GM20431 (cell line): ENCODE measurements around the gene OR52K2.

Experiments used
- in situ Hi-C: fragments of 300-500 bp; cut with MseI, MboI; formaldehyde crosslinking; loops from one replicate; pipeline ENCODE4 v1.15.0; 2020; ENCODE audit warnings: low sequenced_read_pairs; ENCODE audit not compliant: unreplicated experiment

The OR52K2 gene

DNA sequence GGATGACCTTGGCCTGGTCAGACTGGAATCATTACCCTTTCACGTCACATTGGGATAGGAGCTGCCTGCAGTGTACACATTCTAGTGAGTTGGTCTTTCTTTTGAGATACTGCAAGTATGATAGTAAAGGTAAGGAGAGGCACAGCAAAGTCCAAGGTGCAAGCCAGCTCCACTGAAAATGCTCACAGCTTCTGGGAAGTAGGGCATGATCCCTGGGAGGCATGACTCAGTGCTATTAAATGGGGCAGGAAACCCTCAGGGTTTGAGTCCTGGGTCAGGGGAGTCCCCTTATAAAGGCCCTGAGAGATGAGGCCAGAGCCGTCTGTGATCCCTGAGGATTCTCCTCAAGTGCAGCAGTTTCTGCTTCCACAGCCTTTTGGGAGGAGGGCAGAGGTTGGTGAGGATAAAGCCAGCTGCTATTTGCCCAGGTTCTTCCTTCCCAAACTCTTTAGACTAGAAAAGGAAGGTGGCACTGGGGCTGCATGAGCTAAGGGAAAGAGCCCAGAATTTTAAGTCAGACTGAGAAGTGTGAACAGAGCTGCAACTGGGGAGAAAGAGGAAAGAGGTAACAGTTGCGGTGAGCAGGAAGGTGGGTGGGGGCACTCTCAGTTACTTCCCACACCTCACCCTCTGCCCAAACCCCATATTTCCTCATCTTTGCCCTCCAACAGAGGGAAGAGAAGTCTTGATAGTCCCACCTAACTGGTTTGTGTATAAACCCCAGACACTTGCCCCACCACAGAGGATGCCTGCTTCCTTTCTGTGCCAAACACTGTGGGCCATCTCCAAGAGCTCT lies 18.9 kb downstream of the OR52K2 start:
- in situ Hi-C loops: no loop called here

DNA sequence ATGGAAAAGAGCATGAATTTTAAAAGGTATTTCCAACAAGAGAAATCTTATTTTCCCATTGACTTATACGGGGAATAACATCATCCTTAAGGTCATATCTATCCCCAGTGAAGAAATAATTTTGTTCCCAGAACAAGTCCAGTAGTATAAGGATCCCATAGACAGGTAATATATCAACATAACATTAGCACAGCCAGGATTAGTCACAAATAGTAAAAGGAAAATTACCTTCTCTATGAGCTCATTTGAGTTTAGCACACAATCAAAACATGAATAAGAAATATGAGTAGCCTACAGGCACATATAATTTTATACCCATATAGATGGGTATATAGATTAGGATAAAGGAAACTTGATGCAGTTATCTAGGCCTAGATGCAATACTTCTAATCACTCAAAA lies 30.5 kb downstream of the OR52K2 start:
- in situ Hi-C loops: loop anchor here (25.0 kb wide), 1 partner anchor 292 kb away; no protein-coding TSS in a partner anchor

DNA sequence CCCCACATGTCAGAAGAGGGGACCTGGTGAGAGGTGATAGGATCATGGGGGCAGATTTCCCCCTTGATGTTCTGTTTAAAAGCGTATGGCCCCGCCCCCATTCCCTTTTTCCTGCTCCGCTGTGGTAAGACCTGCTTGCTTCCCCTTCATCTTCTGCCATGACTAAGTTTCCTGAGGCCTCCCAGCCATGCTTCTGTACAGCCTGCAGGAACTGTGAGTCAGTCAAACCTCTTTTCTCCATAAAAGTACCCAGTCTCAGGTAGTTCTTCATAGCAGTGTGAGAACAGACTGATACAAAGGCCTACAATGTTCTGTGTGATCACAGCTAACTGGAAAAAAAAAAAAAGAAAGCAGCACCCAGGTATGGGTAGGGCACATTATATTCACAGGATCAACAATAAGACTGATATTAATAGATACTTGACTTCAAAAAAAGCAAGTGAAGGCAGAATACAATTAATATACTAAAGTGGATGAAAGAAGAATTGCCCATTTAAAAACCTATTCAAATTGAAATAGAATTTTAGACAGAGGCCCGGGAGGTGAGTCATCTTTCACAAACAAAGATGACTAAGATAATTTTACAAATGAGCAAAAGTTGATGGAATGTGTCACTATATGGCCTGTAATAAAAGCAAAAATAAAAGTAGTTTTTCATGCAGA lies 31.6 kb downstream of the OR52K2 start:
- in situ Hi-C loops: loop anchor here (25.0 kb wide), 1 partner anchor 293 kb away; no protein-coding TSS in a partner anchor

DNA sequence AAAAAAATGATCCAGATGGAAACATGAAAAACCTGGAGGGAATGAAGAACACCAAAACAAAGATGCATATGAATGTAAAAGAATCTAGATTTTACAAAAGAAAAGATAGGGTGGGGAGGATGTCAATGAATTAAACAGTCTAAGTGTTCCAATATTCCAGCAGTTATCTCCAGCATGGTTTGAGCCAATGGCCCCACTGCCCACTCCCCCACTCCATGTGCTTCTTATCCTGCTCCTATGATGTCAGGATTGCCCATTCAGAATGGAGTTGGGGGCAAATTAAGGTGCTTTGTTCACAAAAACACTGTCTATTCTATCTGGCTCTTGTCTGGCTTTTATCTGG lies 32.1 kb downstream of the OR52K2 start:
- in situ Hi-C loops: loop anchor here (25.0 kb wide), 1 partner anchor 294 kb away; no protein-coding TSS in a partner anchor

DNA sequence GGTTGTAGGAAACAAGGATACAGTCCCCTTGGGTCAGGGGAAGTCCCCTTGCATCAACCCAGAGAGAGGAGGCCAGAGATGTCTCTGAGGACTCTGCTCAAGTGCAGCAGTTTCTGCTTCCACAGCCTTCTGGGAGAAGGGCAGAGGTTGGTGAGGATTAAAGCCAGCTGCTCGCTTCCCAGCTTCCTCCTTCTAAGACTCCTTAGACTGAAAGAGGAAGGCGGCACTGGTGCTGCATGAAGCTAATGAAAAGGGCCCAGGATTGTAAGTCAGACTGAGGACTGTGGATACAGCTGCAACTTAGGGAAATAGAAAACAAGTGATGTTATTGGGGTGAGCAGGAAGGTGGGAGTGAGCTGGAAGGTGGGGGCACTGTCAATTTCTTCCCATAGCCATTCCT lies 33.4 kb downstream of the OR52K2 start, which contains the start of gene OR52K1:
TSS of gene OR52K1 (plus strand) at position 202 of the 400 bp plus-strand sequence. CDS start 6,255 bp downstream, outside the sequence.
- in situ Hi-C loops: loop anchor here (25.0 kb wide), 1 partner anchor 295 kb away; no protein-coding TSS in a partner anchor

DNA sequence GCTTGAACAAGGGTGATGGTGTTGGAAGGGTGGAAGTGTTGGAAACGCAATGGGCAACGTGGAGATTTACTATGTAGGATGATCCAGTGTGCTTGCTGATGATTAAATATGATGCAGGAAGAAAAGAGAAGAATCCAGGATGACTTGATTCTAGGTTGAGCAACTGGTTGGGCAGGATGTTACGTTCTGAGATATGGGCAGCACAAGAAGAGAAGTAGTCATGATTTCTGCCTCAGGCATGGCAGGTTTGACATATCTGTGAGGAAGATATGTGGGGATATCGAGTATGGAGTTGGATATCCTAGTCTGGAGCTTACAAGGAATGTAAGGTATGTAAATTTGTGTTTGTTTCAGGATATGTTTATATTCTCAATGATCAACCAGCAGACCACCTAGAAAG lies 35.2 kb downstream of the OR52K2 start:
- in situ Hi-C loops: loop anchor here (25.0 kb wide), 1 partner anchor 297 kb away; no protein-coding TSS in a partner anchor

DNA sequence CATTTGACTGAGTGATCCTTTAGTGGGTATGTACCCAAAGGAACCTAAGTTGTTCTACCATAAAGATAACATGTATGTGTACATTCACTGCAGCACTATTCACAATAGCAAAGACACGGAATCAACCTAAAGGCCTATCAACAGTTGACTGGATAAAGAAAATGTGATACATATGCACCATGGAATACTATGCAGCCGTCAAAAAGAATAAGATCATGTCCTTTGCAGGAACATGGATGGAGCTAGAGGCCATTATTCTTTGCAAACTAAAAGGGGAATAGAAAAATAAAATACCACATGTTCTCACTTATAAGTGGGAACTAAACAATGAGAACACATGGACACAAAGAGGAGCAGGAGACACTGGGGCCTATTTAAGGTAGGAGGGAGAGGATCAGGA lies 42.3 kb downstream of the OR52K2 start:
- in situ Hi-C loops: loop anchor here (25.0 kb wide), 1 partner anchor 304 kb away; no protein-coding TSS in a partner anchor

DNA sequence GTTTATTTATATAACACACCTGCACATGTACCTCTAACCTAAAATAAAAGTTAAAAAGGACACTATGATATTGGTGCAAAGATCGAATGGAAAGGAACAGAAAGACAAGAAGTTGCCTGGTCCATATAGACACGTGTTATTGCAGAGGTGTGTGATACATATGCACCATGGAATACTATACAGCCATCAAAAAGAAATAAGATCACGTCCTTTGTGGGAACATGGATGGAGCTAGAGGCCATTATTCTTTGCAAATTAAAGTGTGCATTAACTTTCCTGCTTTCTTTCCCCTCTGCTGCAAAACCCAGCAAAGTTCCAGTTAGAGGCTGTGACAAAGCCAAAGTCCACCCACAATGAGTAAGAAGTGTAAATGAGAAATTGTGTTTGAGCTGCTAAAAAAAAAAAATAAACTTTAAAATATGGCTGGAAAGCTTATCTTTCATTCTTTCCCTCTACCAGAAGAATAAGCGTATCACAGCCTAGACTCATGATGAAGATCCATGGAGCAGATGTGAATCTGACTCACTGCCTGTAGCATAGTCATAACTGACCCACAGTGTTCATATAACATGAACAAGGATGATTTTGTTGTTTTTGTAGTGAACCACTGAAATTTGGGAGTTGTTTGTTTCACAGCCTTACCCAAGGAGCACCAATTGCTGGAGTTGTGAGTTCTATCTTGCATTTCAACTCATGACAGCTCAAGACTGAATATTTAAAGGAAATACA lies 42.9 kb downstream of the OR52K2 start:
- in situ Hi-C loops: loop anchor here (25.0 kb wide), 1 partner anchor 305 kb away; no protein-coding TSS in a partner anchor

DNA sequence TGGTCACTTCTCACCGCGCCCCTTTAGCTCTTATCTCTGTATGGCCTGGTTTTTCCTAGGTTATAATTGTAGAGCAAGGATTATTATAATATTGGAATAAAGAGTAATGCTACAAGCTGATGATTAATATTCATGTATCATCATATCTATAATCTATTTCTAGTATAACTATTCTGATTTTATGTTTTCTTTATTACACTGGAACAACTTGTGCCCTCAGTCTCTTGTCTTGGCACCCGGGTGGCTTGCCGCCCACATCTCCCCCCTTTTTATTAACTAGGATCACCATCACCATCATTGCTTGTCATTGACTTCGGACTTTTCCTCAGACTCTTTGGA lies 44.4 kb downstream of the OR52K2 start:
- in situ Hi-C loops: loop anchor here (25.0 kb wide), 1 partner anchor 306 kb away; no protein-coding TSS in a partner anchor

DNA sequence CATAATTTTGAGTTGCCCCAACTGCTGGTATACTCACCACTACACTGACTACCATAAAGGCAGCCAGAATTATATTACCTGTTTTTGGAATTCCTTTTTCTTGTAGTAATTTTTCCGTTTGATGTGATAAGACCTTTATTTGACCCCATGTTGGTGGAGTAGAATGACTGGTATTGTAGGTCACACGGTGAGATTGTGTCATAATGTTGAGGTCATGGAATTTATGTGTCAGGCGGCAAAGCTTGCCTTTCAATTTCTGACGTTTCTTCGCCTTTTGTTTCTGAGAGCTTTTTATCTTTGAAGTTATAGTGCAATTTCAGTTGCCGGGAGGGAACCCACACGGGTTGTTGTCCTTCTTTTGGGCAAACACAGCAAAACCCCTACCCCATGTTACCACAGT lies 46.4 kb downstream of the OR52K2 start:
- in situ Hi-C loops: loop anchor here (25.0 kb wide), 1 partner anchor 308 kb away; no protein-coding TSS in a partner anchor

DNA sequence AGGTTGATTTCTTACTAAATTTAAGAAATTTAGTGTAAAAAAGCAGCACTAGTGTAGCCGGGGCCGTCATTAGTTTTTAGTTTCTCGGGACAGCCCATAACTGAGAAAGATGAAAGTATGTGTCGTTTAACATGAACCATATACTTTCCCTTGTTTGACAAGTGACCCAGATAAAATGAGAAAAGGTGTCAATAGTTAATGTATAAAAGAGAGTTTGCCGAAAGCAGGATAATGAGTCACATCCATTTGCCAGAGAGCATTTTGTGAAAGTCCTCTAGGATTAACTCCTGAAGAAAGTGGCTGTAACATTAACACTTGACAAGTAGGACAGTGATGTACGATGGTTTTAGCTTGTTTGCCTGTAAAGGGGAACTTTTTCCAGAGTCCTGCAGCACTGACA lies 46.9 kb downstream of the OR52K2 start:
- in situ Hi-C loops: loop anchor here (25.0 kb wide), 1 partner anchor 309 kb away; no protein-coding TSS in a partner anchor

DNA sequence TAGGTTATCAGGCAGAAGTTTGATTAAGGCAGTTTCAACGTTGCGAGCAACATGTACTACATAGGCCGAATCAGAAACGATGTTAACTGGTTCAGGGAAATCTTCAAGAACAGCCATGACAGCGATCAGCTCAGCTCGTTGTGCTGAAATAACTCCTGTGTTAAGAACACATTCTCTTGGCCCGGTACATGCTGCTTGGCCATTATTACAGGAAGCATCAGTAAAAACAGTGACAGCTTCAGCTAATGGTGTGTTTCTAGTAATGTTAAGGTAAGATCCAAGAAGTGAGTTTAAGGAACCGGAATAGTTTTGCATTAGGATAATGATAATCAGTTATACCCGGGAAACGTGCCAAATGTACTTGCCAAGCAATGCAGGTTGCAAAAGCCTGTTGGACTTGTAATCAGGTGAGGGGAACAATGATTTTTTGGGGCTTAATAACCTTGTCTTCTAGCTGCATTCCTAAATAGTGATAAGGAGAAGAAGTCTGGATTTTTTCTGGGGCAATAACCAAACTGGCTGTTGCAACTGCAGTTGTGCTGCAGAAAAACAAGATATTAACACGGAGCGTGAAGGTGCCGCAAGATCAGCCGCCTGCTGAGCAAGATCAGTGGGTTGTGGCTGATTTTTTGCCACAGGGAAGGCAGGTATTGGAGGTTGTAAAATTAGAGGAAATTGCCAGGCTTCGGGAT lies 47.6 kb downstream of the OR52K2 start:
- in situ Hi-C loops: loop anchor here (25.0 kb wide), 1 partner anchor 309 kb away; no protein-coding TSS in a partner anchor
